Neural cell (in vitro differentiated cells): ENCODE measurements around the gene PUM1. TPM values are rescaled to one million over a fixed set of nuclear protein-coding genes. Genes with fewer than 3 reads are reported as not detected.

ENCODE experiments used
- H2AFZ ChIP-seq: fragments of 200-600, 300-800 bp; sonication (generic), shearing (Covaris generic); 2 replicates; pipeline ENCODE4 v1.6.0; 2014; ENCODE audit warnings: low read depth, mild to moderate bottlenecking, antibody characterized with exemption, low read length, moderate library complexity
- H3F3A ChIP-seq: fragments of 200-600 bp; shearing (Covaris generic); 2 replicates; pipeline ENCODE4 v1.6.1; 2016; ENCODE audit warnings: mild to moderate bottlenecking, moderate library complexity, mixed read lengths, antibody characterized with exemption, low read length; ENCODE audit not compliant: insufficient read depth, poor library complexity, severe bottlenecking
- H3K27ac ChIP-seq: fragments of 200-600, 300-800 bp; sonication (generic), shearing (Covaris generic); 2 replicates; pipeline ENCODE4 v1.5.1; 2014; ENCODE audit warnings: mild to moderate bottlenecking, low read length, moderate library complexity
- H3K27me3 ChIP-seq: fragments of 300-800, 200-600 bp; sonication (generic), shearing (Covaris generic); 2 replicates; pipeline ENCODE4 v1.6.0; 2014; ENCODE audit warnings: mild to moderate bottlenecking, low read depth, low read length, moderate library complexity; ENCODE audit not compliant: insufficient read depth
- H3K36me3 ChIP-seq: fragments of 300-800, 200-600 bp; sonication (generic), shearing (Covaris generic); 2 replicates; pipeline ENCODE4 v1.5.1; 2014; ENCODE audit warnings: mild to moderate bottlenecking, antibody characterized with exemption, low read length, moderate library complexity; ENCODE audit not compliant: insufficient read depth
- H3K4me2 ChIP-seq: fragments of 300-800, 200-600 bp; sonication (generic), shearing (Covaris generic); 2 replicates; pipeline ENCODE4 v1.6.0; 2014; ENCODE audit warnings: mild to moderate bottlenecking, low read length
- H3K4me3 ChIP-seq: fragments of 300-800, 200-600 bp; sonication (generic), shearing (Covaris generic); 2 replicates; pipeline ENCODE4 v1.5.1; 2014; ENCODE audit warnings: mild to moderate bottlenecking, low read length, moderate library complexity
- H3K79me2 ChIP-seq: fragments of 200-600 bp; shearing (Covaris generic); replicated peaks from 2 replicates; pipeline ENCODE4 v1.6.0; 2014; ENCODE audit warnings: mild to moderate bottlenecking, low read length, moderate library complexity; ENCODE audit not compliant: insufficient read depth
- H3K9ac ChIP-seq: fragments of 300-800, 200-600 bp; sonication (generic), shearing (Covaris generic); 2 replicates; pipeline ENCODE4 v1.6.1; 2016; ENCODE audit warnings: mild to moderate bottlenecking, low read length, mixed read lengths
- H3K9me2 ChIP-seq: fragments of 200-600 bp; shearing (Covaris generic); 2 replicates; pipeline ENCODE4 v1.6.1; 2016; ENCODE audit warnings: mild to moderate bottlenecking, low read length, mixed read lengths; ENCODE audit not compliant: insufficient read depth
- H3K9me3 ChIP-seq: fragments of 200-600, 300-800 bp; sonication (generic), shearing (Covaris generic); 2 replicates; pipeline ENCODE4 v1.6.1; 2016; ENCODE audit warnings: mild to moderate bottlenecking, mixed run types, low read length, moderate library complexity, mixed read lengths
- H4K20me1 ChIP-seq: fragments of 200-600 bp; shearing (Covaris generic); 2 replicates; pipeline ENCODE4 v1.6.1; 2016; ENCODE audit warnings: mild to moderate bottlenecking, mixed run types; ENCODE audit not compliant: insufficient read depth
- CTCF ChIP-seq: fragments of 450-650 bp; IDR thresholded peaks from 2 replicates; pipeline ENCODE4 v1.5.1; 2014; ENCODE audit warnings: antibody characterized with exemption, mild to moderate bottlenecking, moderate library complexity; ENCODE audit not compliant: poor library complexity, severe bottlenecking
- EP300 ChIP-seq: fragments of 450-650 bp; conservative IDR thresholded peaks from 2 replicates; pipeline ENCODE4 v1.6.1; 2014; ENCODE audit warnings: antibody characterized with exemption, mild to moderate bottlenecking, moderate library complexity; ENCODE audit not compliant: poor library complexity, severe bottlenecking
- EZH2 ChIP-seq: fragments of 200-600, 300-800 bp; shearing (Covaris generic), sonication (generic); IDR thresholded peaks from 2 replicates; pipeline ENCODE4 v1.6.1; 2014; ENCODE audit warnings: antibody characterized with exemption, low read length, borderline replicate concordance, mild to moderate bottlenecking; ENCODE audit not compliant: insufficient read depth, poor library complexity, severe bottlenecking
- MXI1 ChIP-seq: fragments of 450-650 bp; conservative IDR thresholded peaks from 2 replicates; pipeline ENCODE4 v1.6.1; 2014; ENCODE audit warnings: antibody characterized with exemption, mild to moderate bottlenecking; ENCODE audit not compliant: poor library complexity, severe bottlenecking
- POLR2AphosphoS5 ChIP-seq: IDR thresholded peaks from 2 replicates; pipeline ENCODE4 v1.6.1; 2012
- RAD21 ChIP-seq: fragments of 450-650 bp; conservative IDR thresholded peaks from 2 replicates; pipeline ENCODE4 v1.6.1; 2014; ENCODE audit warnings: antibody characterized with exemption, mild to moderate bottlenecking, moderate library complexity
- REST ChIP-seq: IDR thresholded peaks from 2 replicates; pipeline ENCODE4 v1.6.1; 2012; ENCODE audit warnings: borderline replicate concordance
- SMC3 ChIP-seq: fragments of 450-650 bp; conservative IDR thresholded peaks from 2 replicates; pipeline ENCODE4 v1.6.1; 2014; ENCODE audit warnings: antibody characterized with exemption, mild to moderate bottlenecking, moderate library complexity; ENCODE audit not compliant: poor library complexity
- polyA plus RNA-seq: library from polyadenylated mRNA; depleted of rRNA; stranded (reverse); fragments of >200 nt; gene quantifications from 2 replicates; pipeline ENCODE4 v1.2.3, GENCODE V29; 2014

Gene PUM1
- polyA plus RNA-seq, 1 donor from 2014 or later = 60.8 TPM

GRCh38 chr1:30888975-30889374 lies 176.5 kb downstream of the PUM1 start:
- no peak for TF ChIP-seq REST
- no peak for TF ChIP-seq MXI1
- TF ChIP-seq EZH2 = no peak
- TF ChIP-seq RAD21 = no peak
- TF ChIP-seq CTCF = no peak
- no peak for TF ChIP-seq SMC3
- TF ChIP-seq EP300 = no peak
- no peak for TF ChIP-seq POLR2AphosphoS5
- Histone ChIP-seq H3K36me3 (no peaks in the 10 kb centered on the region), H3F3A (no peaks in the 10 kb centered on the region), H3K79me2 (peaks cover 92% of the 10 kb centered on the region), H3K4me2 (no peak overlapping the region), H3K9me3 (no peaks in the 10 kb centered on the region), H2AFZ (no peak overlapping the region), H3K27me3 (no peaks in the 10 kb centered on the region), H4K20me1 (no peaks in the 10 kb centered on the region), H3K9me2 (no peaks in the 10 kb centered on the region), H3K9ac (peak overlapping the region; percentile 46), H3K27ac (no peak overlapping the region), H3K4me3 (peak overlapping the region; percentile 31)

GRCh38 chr1:30888391-30888790 lies 177.1 kb downstream of the PUM1 start:
- H3F3A ChIP-seq = no peaks in the 10 kb centered on the region
- H3K27me3 ChIP-seq = no peaks in the 10 kb centered on the region
- TF ChIP-seq SMC3 = no peak
- no peak for TF ChIP-seq EZH2
- no peak for TF ChIP-seq RAD21
- TF ChIP-seq EP300 = no peak
- no peak for TF ChIP-seq CTCF
- TF ChIP-seq MXI1 = no peak
- H3K9ac ChIP-seq = peak overlapping the region; percentile 46
- H3K79me2 ChIP-seq = peaks cover 92% of the 10 kb centered on the region
- no peaks in the 10 kb centered on the region for H4K20me1 ChIP-seq
- no peaks in the 10 kb centered on the region for H3K36me3 ChIP-seq
- no peak overlapping the region for H3K4me2 ChIP-seq
- H3K27ac ChIP-seq = peak overlapping the region; percentile 39
- H3K9me3 ChIP-seq = no peaks in the 10 kb centered on the region
- peak overlapping the region; percentile 31 for H3K4me3 ChIP-seq
- H3K9me2 ChIP-seq = no peaks in the 10 kb centered on the region
- no peak overlapping the region for H2AFZ ChIP-seq
